Activated CD4-positive, alpha-beta T cell treated with anti-CD3 and anti-CD28 coated beads for 48 hours (primary cell): Measurements from ENCODE around the gene STX16.

Experiments
- DNase-seq: peaks from one replicate; pipeline ENCODE4 v3.0.0-alpha.2; 2020

The STX16 gene

GRCh38 chr20:58655328-58656107, 4.4 kb downstream of the STX16 start:
- DNase-seq, result no peak

GRCh38 chr20:58656831-58657230, 5.7 kb downstream of the STX16 start:
- DNase-seq, result no peak

- DNase-seq, result no peak
Measured at GRCh38 chr20:58657262-58657661, 6.2 kb downstream of the STX16 start.

GRCh38 chr20:58657986-58658385, 6.9 kb downstream of the STX16 start:
- DNase-seq, result no peak

- no peak for DNase-seq
Measured at GRCh38 chr20:58658760-58659159, 7.7 kb downstream of the STX16 start.

GRCh38 chr20:58659841-58660240, 8.8 kb downstream of the STX16 start:
- DNase-seq, result no peak

GRCh38 chr20:58660855-58661597, 9.9 kb downstream of the STX16 start:
- peak; percentile 33 for DNase-seq

GRCh38 chr20:58661598-58662473, 10.8 kb downstream of the STX16 start:
- no peak for DNase-seq

GRCh38 chr20:58664331-58664730, 13.2 kb downstream of the STX16 start:
- DNase-seq, result no peak

GRCh38 chr20:58664883-58665282, 13.8 kb downstream of the STX16 start:
- no peak for DNase-seq

GRCh38 chr20:58665606-58666005, 14.5 kb downstream of the STX16 start:
- no peak for DNase-seq

GRCh38 chr20:58666702-58667101, 15.6 kb downstream of the STX16 start:
- no peak for DNase-seq

- DNase-seq, result no peak
Measured at GRCh38 chr20:58667975-58668374, 16.9 kb downstream of the STX16 start.

GRCh38 chr20:58668901-58669286, 17.8 kb downstream of the STX16 start:
- no peak for DNase-seq

GRCh38 chr20:58669287-58670006, 18.4 kb downstream of the STX16 start:
- DNase-seq, result no peak

GRCh38 chr20:58670102-58670501, 19.0 kb downstream of the STX16 start:
- no peak for DNase-seq

- no peak for DNase-seq
Measured at GRCh38 chr20:58670659-58671058, 19.6 kb downstream of the STX16 start.

GRCh38 chr20:58673119-58673518, 22.0 kb downstream of the STX16 start:
- DNase-seq, result no peak

- DNase-seq, result no peak
Measured at GRCh38 chr20:58675146-58675584, 24.1 kb downstream of the STX16 start.

- no peak for DNase-seq
Measured at GRCh38 chr20:58675641-58676040, 24.6 kb downstream of the STX16 start.

- no peak for DNase-seq
Measured at GRCh38 chr20:58676161-58676560, 25.1 kb downstream of the STX16 start.

GRCh38 chr20:58677079-58677604, 26.1 kb downstream of the STX16 start:
- DNase-seq, result no peak
